Vagina (tissue), 2 donors: ENCODE results near the gene RPL36AL. TPM values are rescaled to one million over a fixed set of nuclear protein-coding genes. Genes with fewer than 3 reads are reported as not detected.

ENCODE experiments used
- DNase-seq, 2 donors: peaks; one replicate each; pipeline ENCODE4 v3.0.0-alpha.2; 2017; ENCODE audit errors: extremely low spot score in 2 of 2
- H3K27ac ChIP-seq: fragments of 200-600 bp; sonication (generic); one replicate; pipeline ENCODE4 v1.5.1; 2019
- H3K27me3 ChIP-seq: fragments of 200-600 bp; sonication (generic); one replicate; pipeline ENCODE4 v1.5.1; 2019
- H3K36me3 ChIP-seq, 2 donors: fragments of 200-600 bp; sonication (generic); one replicate each; pipeline ENCODE4 v1.5.1; 2017 to 2019
- H3K4me1 ChIP-seq: fragments of 200-600 bp; sonication (generic); one replicate; pipeline ENCODE4 v1.5.1; 2019
- H3K4me3 ChIP-seq, 2 donors: fragments of 200-600 bp; sonication (generic); 1 replicate in 1 of 2; 2 replicates in 1 of 2; pipeline ENCODE4 v1.5.1; 2016 to 2019
- H3K9me3 ChIP-seq: fragments of 200-600 bp; sonication (generic); one replicate; pipeline ENCODE4 v1.5.1; 2019
- POLR2A ChIP-seq, 2 donors: fragments of 450-650 bp; IDR thresholded peaks; one replicate each; pipeline ENCODE4 v1.6.1; 2017; ENCODE audit warnings: antibody characterized with exemption in 2 of 2, mild to moderate bottlenecking in 2 of 2, moderate library complexity in 2 of 2
- POLR2AphosphoS5 ChIP-seq, 2 donors: sonication (generic); formaldehyde crosslinking; IDR thresholded peaks; one replicate each; pipeline ENCODE4 v1.9.0; 2017; ENCODE audit warnings: antibody characterized with exemption in 2 of 2, mild to moderate bottlenecking in 2 of 2, low read depth in 1 of 2; ENCODE audit not compliant: insufficient read depth in 1 of 2
- intact Hi-C: fragments of 100-400 bp; cut with DNase I; formaldehyde crosslinking; loops from one replicate; pipeline ENCODE4 v1.15.1; 2023
- total RNA-seq: library from RNA; depleted of rRNA; stranded (reverse); fragments of >200 nt; gene quantifications from one replicate; pipeline ENCODE4 v1.2.3, GENCODE V29; 2016
- TF ChIP-seq, protein P1 (sequence below), 3 experiments: fragments of 450-650 bp in 2 of 3; fragments of 200-600 bp in 1 of 3; sonication (generic) in 1 of 3; IDR thresholded peaks; one replicate each; pipeline ENCODE4 v1.5.1; 2017 to 2019; ENCODE audit warnings: antibody characterized with exemption in 3 of 3, mild to moderate bottlenecking in 2 of 3, moderate library complexity in 2 of 3

Gene RPL36AL
- total RNA-seq, 1 donor from 2014 or later, result 208 TPM

- intact Hi-C loops, result no loop called here
- no peaks in the 10 kb centered on the region for H3K27me3 ChIP-seq
- H3K27ac ChIP-seq, result no peak overlapping the region
- peaks cover 36% of the 10 kb centered on the region for H3K4me1 ChIP-seq
- H3K36me3 ChIP-seq, result no peaks in the 10 kb centered on the region
- TF ChIP-seq POLR2AphosphoS5 (IDR thresholded peaks at IDR 0.05; ENCODE audit: insufficient read depth in 1 of 2, low read depth in 1 of 2) (no peak), POLR2A (IDR thresholded peaks at IDR 0.05) (no peak)
- TF ChIP-seq, protein P1, sequence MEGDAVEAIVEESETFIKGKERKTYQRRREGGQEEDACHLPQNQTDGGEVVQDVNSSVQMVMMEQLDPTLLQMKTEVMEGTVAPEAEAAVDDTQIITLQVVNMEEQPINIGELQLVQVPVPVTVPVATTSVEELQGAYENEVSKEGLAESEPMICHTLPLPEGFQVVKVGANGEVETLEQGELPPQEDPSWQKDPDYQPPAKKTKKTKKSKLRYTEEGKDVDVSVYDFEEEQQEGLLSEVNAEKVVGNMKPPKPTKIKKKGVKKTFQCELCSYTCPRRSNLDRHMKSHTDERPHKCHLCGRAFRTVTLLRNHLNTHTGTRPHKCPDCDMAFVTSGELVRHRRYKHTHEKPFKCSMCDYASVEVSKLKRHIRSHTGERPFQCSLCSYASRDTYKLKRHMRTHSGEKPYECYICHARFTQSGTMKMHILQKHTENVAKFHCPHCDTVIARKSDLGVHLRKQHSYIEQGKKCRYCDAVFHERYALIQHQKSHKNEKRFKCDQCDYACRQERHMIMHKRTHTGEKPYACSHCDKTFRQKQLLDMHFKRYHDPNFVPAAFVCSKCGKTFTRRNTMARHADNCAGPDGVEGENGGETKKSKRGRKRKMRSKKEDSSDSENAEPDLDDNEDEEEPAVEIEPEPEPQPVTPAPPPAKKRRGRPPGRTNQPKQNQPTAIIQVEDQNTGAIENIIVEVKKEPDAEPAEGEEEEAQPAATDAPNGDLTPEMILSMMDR (IDR thresholded peaks at IDR 0.05), result no peak
- H3K4me3 ChIP-seq, result no peak overlapping the region
- DNase-seq, result no peak
- H3K9me3 ChIP-seq, result no peaks in the 10 kb centered on the region
Observed at GRCh38 chr14:49642163-49642562, 21.7 kb upstream of the RPL36AL start.

DNA sequence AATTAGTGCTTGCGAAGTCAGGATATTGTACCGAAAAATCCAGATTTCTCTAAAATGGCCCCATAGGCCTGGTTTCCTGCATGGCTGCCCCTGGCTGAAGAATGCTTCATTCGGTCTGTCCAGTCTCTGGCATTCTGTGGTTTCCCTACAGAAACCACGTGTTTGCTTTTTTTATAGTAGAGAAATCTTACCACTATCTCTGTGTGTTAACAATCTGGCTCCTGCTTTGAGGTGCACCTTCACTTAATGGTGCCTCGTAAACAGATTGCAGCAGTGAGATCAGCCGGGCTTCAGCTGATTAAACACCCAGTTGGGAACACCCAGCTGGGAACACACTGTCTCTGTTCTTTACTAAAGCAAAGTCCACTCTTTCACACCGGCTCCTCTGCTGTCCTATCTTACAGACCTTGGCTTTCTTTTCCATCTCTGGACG is 21.3 kb upstream of the RPL36AL start:
- TF ChIP-seq, protein P1 (IDR thresholded peaks at IDR 0.05), result no peak
- Histone ChIP-seq H3K4me1 (peaks cover 40% of the 10 kb centered on the region), H3K36me3 (no peaks in the 10 kb centered on the region), H3K27ac (no peak overlapping the region), H3K27me3 (no peaks in the 10 kb centered on the region), H3K4me3 (no peak overlapping the region), H3K9me3 (no peaks in the 10 kb centered on the region)
- DNase-seq, result no peak
- intact Hi-C loops, result loop anchor here (2.0 kb wide), 1 partner anchor 49 kb away; no protein-coding TSS in a partner anchor

DNA sequence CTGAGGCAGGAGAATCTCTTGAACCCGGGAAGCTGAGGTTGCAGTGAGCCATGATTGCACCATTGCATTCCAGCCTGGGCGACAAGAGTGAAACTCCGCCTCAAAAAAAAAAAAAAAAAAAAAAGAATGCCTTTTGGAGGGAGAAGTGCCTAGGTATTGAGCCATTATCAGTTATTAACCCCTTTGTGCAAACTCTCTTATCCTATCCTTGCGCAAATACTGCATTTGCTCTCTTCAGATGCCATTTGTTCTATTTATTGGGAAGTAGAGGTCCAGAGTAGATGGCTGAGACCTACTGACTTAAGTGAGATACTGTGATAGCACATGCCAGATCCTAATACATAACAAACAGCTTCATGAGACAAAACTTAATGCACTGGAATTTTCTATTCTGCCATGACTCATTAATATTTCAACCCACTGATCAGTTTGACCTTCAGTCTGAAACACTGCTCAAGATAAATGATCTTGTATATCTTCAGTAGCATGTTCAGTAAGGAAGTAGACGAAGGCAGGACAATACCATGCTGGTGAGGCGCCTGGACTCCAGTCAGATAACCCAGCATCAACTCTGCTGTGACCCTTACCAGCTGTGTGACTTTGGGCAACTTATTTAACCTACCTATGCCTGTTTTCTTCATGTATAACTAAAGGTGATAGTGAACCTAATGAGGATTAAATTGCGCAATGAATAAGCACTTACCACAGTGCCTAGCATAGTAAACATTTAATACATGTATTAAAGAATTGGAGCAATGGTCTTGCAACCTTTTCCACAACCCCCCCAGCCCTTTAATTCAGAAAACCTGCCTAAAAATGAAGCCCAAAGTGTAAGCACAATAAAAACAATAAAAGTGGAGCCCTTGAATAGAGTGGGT is 20.4 kb upstream of the RPL36AL start:
- H3K4me3 ChIP-seq, result no peak overlapping the region
- intact Hi-C loops, result loop anchor here (2.0 kb wide), 1 partner anchor 50 kb away; no protein-coding TSS in a partner anchor
- no peaks in the 10 kb centered on the region for H3K9me3 ChIP-seq
- H3K4me1 ChIP-seq, result peaks cover 49% of the 10 kb centered on the region
- TF ChIP-seq POLR2A (IDR thresholded peaks at IDR 0.05), result no peak
- TF ChIP-seq POLR2AphosphoS5 (IDR thresholded peaks at IDR 0.05; ENCODE audit: insufficient read depth in 1 of 2, low read depth in 1 of 2), result no peak
- TF ChIP-seq, protein P1 (IDR thresholded peaks at IDR 0.05), result no peak
- H3K36me3 ChIP-seq, result no peaks in the 10 kb centered on the region
- H3K27me3 ChIP-seq, result no peaks in the 10 kb centered on the region
- no peak overlapping the region for H3K27ac ChIP-seq
- no peak for DNase-seq

- peaks cover 57% of the 10 kb centered on the region for H3K4me1 ChIP-seq
- no peaks in the 10 kb centered on the region for H3K36me3 ChIP-seq
- no peak for TF ChIP-seq POLR2AphosphoS5 (IDR thresholded peaks at IDR 0.05; ENCODE audit: insufficient read depth in 1 of 2, low read depth in 1 of 2)
- no peak for TF ChIP-seq POLR2A (IDR thresholded peaks at IDR 0.05)
- TF ChIP-seq, protein P1 (IDR thresholded peaks at IDR 0.05), result no peak
- H3K27ac ChIP-seq, result no peak overlapping the region
- no peak overlapping the region for H3K4me3 ChIP-seq
- H3K9me3 ChIP-seq, result no peaks in the 10 kb centered on the region
- H3K27me3 ChIP-seq, result no peaks in the 10 kb centered on the region
- intact Hi-C loops, result no loop called here
- no peak for DNase-seq
Observed at GRCh38 chr14:49637534-49638078, 17.2 kb upstream of the RPL36AL start.

GRCh38 chr14:49636866-49637265 is 16.4 kb upstream of the RPL36AL start:
- intact Hi-C loops, result no loop called here
- H3K27me3 ChIP-seq, result no peaks in the 10 kb centered on the region
- no peaks in the 10 kb centered on the region for H3K9me3 ChIP-seq
- no peak for DNase-seq
- H3K36me3 ChIP-seq, result no peaks in the 10 kb centered on the region
- H3K4me3 ChIP-seq, result no peak overlapping the region
- TF ChIP-seq POLR2A (IDR thresholded peaks at IDR 0.05) (no peak), POLR2AphosphoS5 (IDR thresholded peaks at IDR 0.05; ENCODE audit: insufficient read depth in 1 of 2, low read depth in 1 of 2) (no peak)
- TF ChIP-seq, protein P1 (IDR thresholded peaks at IDR 0.05), result no peak
- H3K4me1 ChIP-seq, result peaks cover 57% of the 10 kb centered on the region
- H3K27ac ChIP-seq, result no peak overlapping the region
